Coronary artery (tissue), 2 donors: ENCODE measurements around the gene OR2H1.
"Not testable (repeated sequence)": the region's sequence is repeated elsewhere in the genome, so short reads cannot be mapped to it uniquely, and the experiment has no call there.

Experiments
- DNase-seq: peaks from one replicate; pipeline ENCODE4 v3.0.0-alpha.2; 2017; ENCODE audit warnings: low spot score
- H3K27ac ChIP-seq, 2 donors: fragments of 200-600 bp; sonication (generic); one replicate each; pipeline ENCODE4 v1.5.1; 2016 to 2019
- H3K4me3 ChIP-seq: fragments of 200-600 bp; sonication (generic); 2 replicates; pipeline ENCODE4 v1.5.1; 2016; ENCODE audit warnings: mild to moderate bottlenecking, moderate library complexity
- CTCF ChIP-seq: fragments of 200-600 bp; sonication (generic); IDR thresholded peaks from one replicate; pipeline ENCODE4 v1.5.1; 2019; ENCODE audit warnings: antibody characterized with exemption

Gene OR2H1

DNA sequence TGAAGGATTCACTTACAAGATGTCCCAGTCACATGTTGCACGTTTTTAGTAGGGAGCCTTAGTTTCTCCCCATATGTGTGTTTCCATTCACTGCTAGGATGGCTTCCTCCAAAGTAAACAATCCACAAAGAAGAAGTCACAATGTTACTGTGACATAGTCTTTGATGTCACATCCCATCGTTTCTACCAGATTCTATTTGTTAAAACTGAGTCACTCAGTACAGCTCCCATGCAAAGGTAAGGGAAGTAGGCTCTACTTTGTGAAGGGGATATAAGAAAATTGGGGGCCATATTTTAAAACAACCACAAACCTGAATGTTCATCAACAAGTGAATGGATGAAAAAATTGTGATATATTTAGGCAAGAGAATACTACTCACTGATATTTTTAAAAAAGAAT is at the start of gene OR2H1, which contains the start of gene OR11A1:
TSS of gene OR2H1 (plus strand) at position 185 of the 400 bp plus-strand sequence. CDS start 4,615 bp downstream, outside the sequence.
TSS of gene OR11A1 (minus strand) at position 101 of the 400 bp plus-strand sequence. CDS start 29,430 bp downstream, outside the sequence.
- TF ChIP-seq CTCF, result no peak
- no peak for DNase-seq
- Histone ChIP-seq H3K27ac (no peak within 1 kb of the TSS), H3K4me3 (no peak within 1 kb of the TSS)

DNA sequence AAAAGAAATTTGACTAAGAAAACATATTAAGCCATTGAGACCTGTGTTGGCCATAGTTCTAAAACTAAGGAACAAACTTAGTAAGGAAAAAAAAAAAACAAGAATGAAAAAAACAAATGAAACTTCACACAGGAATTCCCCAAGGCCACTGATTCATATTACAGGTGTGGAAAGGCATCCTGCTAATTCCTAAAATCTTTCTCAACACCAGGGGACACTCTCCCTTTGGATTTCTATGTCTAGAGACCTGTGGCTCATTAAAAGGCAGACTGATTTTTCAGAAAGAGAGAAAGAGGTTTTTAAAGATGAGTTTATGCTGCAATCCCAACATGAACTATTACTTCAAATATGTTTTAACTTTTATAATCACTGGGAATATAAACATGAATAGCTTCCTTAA is 42.4 kb upstream of the OR2H1 start, which contains the start of gene OR12D1:
TSS of gene OR12D1 (plus strand) at position 341 of the 400 bp plus-strand sequence.
- no peak for DNase-seq
- H3K4me3 ChIP-seq, result no peak within 1 kb of the TSS
- no peak for TF ChIP-seq CTCF
- H3K27ac ChIP-seq, result no peak within 1 kb of the TSS

DNA sequence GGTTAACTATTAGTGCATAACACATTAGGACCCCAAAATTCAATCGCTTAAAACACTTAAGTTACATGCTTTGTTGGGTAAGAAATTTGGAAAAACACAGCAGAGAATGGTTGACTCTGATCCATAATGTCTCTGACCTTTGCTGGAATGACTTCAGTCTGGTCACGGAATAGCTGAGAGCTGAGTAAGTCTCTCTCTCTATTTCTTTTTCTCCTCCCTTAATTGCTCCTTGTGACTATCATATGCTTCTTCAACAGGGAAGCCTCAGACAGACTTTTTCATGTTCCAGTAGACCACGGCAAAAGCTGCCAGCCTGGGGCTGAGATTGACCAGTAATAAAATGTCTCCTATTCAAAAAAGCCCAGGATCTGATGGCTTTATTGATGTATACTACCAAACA is 37.4 kb upstream of the OR2H1 start:
- Histone ChIP-seq H3K27ac (no peak overlapping the region), H3K4me3 (no peak overlapping the region)
- no peak for DNase-seq
- no peak for TF ChIP-seq CTCF

DNA sequence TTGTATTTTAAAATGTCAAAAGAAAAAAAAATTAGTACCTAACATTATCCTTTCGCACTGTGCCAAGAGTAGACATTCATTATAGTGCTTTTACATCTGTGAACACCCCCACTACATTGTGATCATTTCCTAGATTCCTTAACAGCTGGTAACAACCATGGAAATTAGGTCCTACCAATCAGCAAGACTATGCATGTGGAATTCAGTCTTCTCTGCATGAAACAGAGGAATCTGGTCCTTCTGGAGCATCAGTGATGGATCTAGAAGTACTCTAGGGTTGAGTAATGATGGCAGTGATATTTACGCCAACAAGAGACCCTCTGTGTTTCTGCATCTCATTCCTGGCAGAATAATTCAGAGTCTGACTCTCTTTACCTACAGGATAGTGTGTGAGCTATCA is 32.8 kb upstream of the OR2H1 start:
- no peak overlapping the region for H3K4me3 ChIP-seq
- no peak for DNase-seq
- H3K27ac ChIP-seq, result no peak overlapping the region
- TF ChIP-seq CTCF, result no peak

- Histone ChIP-seq H3K4me3 (no peak overlapping the region), H3K27ac (no peak overlapping the region)
- no peak for DNase-seq
- TF ChIP-seq CTCF, result no peak
These were observed 32.4 kb upstream of the OR2H1 start for GRCh38 chr6:29424575-29424974.

DNA sequence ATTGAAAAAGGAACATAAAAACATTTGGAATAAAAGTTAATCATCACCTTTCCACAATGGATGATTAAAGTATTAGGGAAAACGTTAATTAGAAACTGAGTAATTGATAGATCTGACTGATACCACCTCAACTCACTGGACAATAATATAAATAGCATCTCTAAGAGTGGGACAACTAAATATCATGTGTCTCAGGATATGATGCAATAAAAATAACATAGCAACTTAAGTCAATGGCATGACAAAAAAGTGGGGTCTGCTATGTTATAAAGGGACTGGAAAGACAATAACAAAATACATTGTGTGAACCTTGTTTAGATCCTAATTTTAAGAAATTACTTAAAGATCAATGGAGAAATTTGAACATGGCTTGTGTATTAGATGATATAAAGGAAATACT is 31.9 kb upstream of the OR2H1 start:
- Histone ChIP-seq H3K4me3 (no peak overlapping the region), H3K27ac (no peak overlapping the region)
- DNase-seq, result no peak
- no peak for TF ChIP-seq CTCF

DNA sequence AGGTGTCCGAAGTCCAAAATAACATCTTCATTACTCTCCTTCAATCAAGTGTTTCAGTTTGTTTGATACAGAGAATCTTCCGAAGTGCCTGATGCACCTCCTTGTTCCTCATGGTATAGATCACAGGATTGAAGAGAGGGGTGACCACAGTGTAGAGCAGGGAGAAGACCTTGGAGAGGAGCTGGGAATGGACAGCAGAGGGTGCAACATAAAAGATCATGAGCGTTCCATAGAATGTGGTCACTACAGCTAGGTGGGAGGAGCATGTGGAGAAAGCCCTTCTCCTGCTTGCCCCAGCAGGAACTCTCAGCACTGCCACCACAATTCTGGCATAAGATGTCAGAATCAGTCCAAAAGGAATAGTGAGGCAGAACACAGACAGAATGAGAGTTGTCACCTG is 30.3 kb upstream of the OR2H1 start:
- no peak overlapping the region for H3K4me3 ChIP-seq
- no peak overlapping the region for H3K27ac ChIP-seq
- no peak for TF ChIP-seq CTCF
- no peak for DNase-seq

GRCh38 chr6:29436730-29437129 is 20.2 kb upstream of the OR2H1 start:
- not testable (repeated sequence) for DNase-seq, H3K27ac ChIP-seq

More at GRCh38 chr6:29436730-29437129, 20.2 kb upstream of the OR2H1 start:
- not testable (repeated sequence) for H3K4me3 ChIP-seq
